ENCODE data around the gene ARNT2. TPM values are rescaled to one million over a fixed set of nuclear protein-coding genes. Genes with fewer than 3 reads are reported as not detected.

Gene ARNT2
- total and polyA plus RNA-seq, 10 of the 15 experiments (the other 5 are each of a cell fraction or from before 2014, with no cell fraction given): 0.07 to 0.49 (median 0.09) TPM; not detected in 6

- ChIA-PET RAD21 (ENCODE audit: unreplicated experiment) (no interaction called here), POLR2A (no interaction called here), CTCF (no interaction called here), SMC1A (ENCODE audit: uncharacterized antibody, unreplicated experiment) (no interaction called here)
- Histone ChIP-seq H3K9ac (ENCODE audit: control insufficient read depth, insufficient read depth, low read length) (no peak overlapping the region), H4K20me1 (ENCODE audit: control insufficient read depth, insufficient read depth) (no peaks in the 10 kb centered on the region), H3K4me3 (no peak overlapping the region), H3K36me3 (ENCODE audit: control insufficient read depth in 2 of 2, insufficient read depth in 2 of 2, low read length in 1 of 2) (no peaks in the 10 kb centered on the region), H3K79me2 (ENCODE audit: control insufficient read depth, insufficient read depth, low read length) (no peaks in the 10 kb centered on the region), H3K4me1 (ENCODE audit: control insufficient read depth, insufficient read depth, low read length) (no peaks in the 10 kb centered on the region), H3K27ac (ENCODE audit: control insufficient read depth, insufficient read depth) (no peak overlapping the region), H3K9me3 (replicated peaks; ENCODE audit: control insufficient read depth, insufficient read depth, low read length) (no peaks in the 10 kb centered on the region), H2AFZ (ENCODE audit: control insufficient read depth, low read depth, low read length) (no peak overlapping the region), H3K27me3 (replicated peaks in 1 of 2; ENCODE audit: control insufficient read depth in 2 of 2, insufficient read depth in 2 of 2, low read length in 1 of 2) (peaks cover 0 to 3% of the 10 kb centered on the region in 2 experiments; a peak in 1 of 4 replicates), H3K4me2 (ENCODE audit: control insufficient read depth, insufficient read depth) (no peak overlapping the region)
- TF ChIP-seq ETV6 (conservative IDR thresholded peaks at IDR 0.05 in 1 of 2, IDR thresholded peaks at IDR 0.05 in 1 of 2; ENCODE audit: borderline replicate concordance in 1 of 2, low read depth in 1 of 2): no peak
- TF ChIP-seq STAT3 (IDR thresholded peaks at IDR 0.05; ENCODE audit: low read depth, low read length): no peak
- TF ChIP-seq E4F1 (IDR thresholded peaks at IDR 0.05; ENCODE audit: borderline replicate concordance, partially characterized antibody): no peak
- TF ChIP-seq NR2C2 (IDR thresholded peaks at IDR 0.05; ENCODE audit: borderline replicate concordance, control insufficient read depth, insufficient read length, low read depth): no peak
- no peak for TF ChIP-seq NR2F1 (conservative IDR thresholded peaks at IDR 0.05)
- TF ChIP-seq NFIC (IDR thresholded peaks at IDR 0.05; ENCODE audit: low read depth, low read length): no peak
- no peak for TF ChIP-seq CEBPZ (IDR thresholded peaks at IDR 0.05; ENCODE audit: low read depth, low read length)
- TF ChIP-seq SMC3 (IDR thresholded peaks at IDR 0.05; ENCODE audit: borderline replicate concordance, low read length): no peak
- TF ChIP-seq CTCF (IDR thresholded peaks at IDR 0.05 in 2 of 3, conservative IDR thresholded peaks at IDR 0.05 in 1 of 3; ENCODE audit: control insufficient read depth in 2 of 3, extremely low read depth in 1 of 3, insufficient read depth in 1 of 3, low read depth in 3 of 3, low read length in 3 of 3): no peak
- no peak for TF ChIP-seq HDAC2 (IDR thresholded peaks at IDR 0.05)
- no peak for TF ChIP-seq POU2F2 (IDR thresholded peaks at IDR 0.05; ENCODE audit: borderline replicate concordance, low read depth, low read length)
- TF ChIP-seq RELB (IDR thresholded peaks at IDR 0.05; ENCODE audit: low read depth): no peak
- in situ Hi-C loops (cut with MboI) (no loop called here), intact Hi-C loops (cut with micrococcal nuclease; ENCODE audit: unreplicated experiment) (no loop called here)
- no peak for FAIRE-seq
- no TSS peak for BruUV-seq (replicated peaks)
- WGBS (ENCODE audit: insufficient coverage, insufficient replicate concordance, low lambda C conversion rate, missing lambda C conversion rate): 1% methylated on average over 4 of the region's 4 CpGs
- no peak for ATAC-seq
- no peak for DNase-seq (ENCODE audit: low read depth, low spot score)
Observed at GRCh38 chr15:80508783-80509182, 104.6 kb downstream of the ARNT2 start.

Measured in GM12878 (cell line).